Amygdala (tissue), 56 donors: ENCODE data around the gene DCLRE1C.
"Not testable (repeated sequence)": the region's sequence is repeated elsewhere in the genome, so short reads cannot be mapped to it uniquely, and the experiment has no call there.

Experiments used
- DNase-seq, 56 donors: peaks; one replicate each; lab custom pipeline; 2025; lab: John Stamatoyannopoulos, UW

DCLRE1C gene

DNA sequence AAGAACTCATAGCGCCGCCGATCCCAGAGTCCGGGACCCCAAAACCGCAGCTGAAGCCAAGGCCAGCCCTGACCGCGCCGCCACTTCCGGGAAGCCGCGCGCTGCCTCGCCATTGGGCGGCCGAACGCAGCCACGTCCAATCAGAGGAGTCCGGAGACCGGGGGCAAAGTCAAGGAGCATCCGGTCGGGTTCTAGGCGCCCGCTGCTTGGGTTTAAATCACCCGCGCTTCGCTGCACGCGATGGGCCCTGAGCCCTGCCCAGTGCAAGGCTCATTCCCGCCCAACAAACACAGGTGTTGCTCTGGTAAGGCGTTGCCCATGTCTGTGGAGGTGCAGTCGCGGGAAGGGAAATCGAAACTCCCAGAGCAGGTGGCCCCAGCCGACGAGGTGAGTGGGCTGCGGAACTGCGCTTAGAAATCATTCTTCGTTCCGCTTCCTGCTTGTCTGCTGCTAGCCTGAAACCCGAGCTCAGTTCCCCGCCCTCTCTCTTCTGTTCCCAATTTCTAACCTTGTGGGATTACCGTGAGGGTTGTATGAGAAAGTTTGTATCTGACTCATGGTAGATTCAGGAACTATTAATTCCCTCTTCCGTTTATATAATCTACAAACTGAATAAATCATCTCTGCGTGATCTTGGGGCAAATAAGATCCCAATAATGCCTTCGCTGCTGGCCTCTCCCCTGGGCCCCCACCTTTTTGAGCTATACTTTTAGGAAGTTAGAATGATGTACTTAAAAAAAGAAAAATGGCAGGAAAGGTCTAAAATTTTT, at the start of gene DCLRE1C:
Gene DCLRE1C (minus strand): TSS at position 96 of the 770 bp plus-strand sequence. CDS start 86 bp downstream, at position 10.
- DNase-seq = peak; percentile 24 to 92 (median 82)

- no peak for DNase-seq
Observed at GRCh38 chr10:14995964-14996565, 42.2 kb upstream of the DCLRE1C start.

GRCh38 chr10:14993500-14994455, 39.9 kb upstream of the DCLRE1C start:
- DNase-seq = not testable (repeated sequence)

DNA sequence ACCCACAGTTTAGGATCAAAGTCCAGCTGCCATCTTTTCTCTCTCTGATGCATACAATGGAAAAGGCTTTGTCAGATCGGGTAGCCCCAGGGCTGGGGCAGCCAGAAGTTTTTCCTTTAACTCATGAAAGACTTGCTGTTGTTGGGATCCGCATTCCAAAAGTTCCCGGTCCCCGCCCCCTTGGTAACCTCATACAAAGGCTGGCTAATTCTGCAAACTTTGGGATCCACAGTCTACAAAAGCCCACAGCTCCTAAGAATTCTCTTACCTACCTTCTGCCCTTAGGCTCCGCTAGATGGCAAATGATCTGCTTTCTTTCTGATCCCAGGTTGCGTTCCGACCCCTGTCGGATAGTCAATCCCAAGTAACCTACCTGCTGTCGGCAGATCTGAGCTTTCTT, 38.4 kb upstream of the DCLRE1C start:
- not testable (repeated sequence) for DNase-seq

GRCh38 chr10:14991035-14991749, 37.3 kb upstream of the DCLRE1C start:
- not testable (repeated sequence) for DNase-seq

DNA sequence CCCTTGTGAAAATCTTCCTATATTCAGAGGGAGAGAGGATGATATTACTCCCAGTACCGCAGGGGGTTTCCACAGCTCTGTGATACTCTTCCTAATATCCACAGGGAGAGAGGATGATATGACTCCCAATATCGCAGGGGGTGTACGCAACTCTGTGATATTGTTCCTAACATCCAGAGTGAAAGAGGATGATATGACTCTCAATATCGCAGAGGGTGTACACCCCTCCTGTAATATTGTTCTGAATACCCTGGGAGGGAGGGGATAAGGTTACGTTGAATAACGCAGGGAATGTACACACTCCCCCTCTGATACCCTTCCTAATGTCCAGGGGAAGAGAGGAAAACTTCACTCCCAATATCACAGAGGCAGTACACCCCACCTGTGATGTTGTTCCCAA, 35.7 kb upstream of the DCLRE1C start:
- DNase-seq = not testable (repeated sequence)

DNA sequence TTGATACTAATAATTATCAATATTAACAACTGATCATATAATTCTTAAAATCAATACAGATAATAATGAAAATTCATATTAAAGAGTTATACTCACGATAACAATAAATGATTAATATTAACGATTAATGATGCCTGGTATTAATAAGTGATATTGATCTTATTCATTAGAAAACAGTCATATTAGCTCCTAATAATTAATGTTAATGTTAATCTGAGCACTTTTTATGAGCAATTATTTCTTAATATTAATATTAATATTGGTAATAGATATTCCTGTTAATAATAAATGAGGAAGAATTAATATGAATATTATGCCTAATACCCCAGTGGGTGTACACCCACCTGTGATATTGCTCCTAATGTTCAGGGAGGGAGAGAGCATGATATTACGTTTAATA, 28.8 kb upstream of the DCLRE1C start:
- no peak for DNase-seq

- DNase-seq = no peak
Observed at GRCh38 chr10:14975672-14976273, 21.9 kb upstream of the DCLRE1C start.

DNA sequence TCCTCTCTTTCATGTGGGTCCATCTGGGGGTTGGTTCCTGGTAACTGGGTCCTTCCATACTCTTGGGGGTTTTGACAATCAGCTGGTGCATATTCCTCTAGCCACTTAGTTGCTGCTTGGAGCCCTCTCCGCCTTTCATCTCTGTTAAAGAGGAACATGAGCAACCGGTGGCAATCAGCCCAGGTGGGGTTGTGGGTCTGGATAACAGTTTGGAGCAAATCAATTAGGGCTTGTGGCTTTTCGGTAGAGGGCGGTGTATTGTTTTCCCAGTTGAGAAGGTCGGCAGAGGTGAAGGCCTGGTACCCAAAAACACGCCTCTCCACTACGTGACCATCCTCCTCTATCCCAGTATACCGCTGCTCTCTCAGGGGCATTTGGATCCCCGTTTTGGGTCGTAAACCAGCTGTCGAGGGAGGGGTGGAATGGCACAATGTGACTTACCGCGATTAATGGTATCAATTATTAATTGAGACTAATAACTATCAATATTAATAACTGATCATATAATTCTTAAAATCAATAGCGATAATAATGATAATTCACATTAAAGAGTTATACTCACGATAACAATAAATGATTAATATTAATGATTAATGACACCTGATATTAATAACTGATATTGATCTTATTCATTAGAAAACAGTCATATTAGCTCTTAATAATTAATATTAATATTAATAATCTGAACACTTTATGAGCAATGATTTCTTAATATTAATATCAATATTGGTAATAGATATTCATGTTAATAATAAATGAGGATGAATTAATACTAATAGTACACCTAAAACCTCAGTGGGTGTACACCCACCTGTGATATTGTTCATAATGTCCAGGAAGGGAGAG, 20.5 kb upstream of the DCLRE1C start:
- DNase-seq = not testable (repeated sequence)

DNA sequence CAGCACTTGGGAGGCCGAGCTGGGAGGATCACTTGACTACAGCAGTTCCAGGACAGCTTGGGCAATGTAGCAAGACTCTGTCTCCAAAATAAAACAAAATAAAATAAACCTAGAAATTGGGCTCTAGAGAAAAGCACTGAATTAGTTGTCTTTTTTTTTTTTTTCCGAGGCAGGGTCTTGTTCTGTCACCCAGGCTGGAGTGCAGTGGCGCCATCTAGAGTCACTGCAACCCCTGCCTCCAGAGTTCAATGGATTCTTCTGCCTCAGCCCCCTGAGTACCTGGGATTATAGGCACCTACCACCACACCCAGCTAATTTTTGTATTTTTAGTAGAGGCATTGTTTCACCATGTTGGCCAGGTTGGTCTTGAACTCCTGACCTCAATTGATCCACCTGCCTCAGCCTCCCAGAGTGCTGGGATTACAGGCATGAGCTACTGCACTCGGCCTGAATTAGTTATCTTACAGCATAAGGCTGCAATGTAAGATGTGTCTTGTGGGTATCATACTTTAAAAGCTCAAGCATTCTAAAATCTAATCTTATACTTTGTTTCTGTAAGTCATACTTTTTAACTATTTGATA, 18.1 kb upstream of the DCLRE1C start:
- DNase-seq = peak in 3 of 56 donors; percentile 4 to 34 (median 15)

DNA sequence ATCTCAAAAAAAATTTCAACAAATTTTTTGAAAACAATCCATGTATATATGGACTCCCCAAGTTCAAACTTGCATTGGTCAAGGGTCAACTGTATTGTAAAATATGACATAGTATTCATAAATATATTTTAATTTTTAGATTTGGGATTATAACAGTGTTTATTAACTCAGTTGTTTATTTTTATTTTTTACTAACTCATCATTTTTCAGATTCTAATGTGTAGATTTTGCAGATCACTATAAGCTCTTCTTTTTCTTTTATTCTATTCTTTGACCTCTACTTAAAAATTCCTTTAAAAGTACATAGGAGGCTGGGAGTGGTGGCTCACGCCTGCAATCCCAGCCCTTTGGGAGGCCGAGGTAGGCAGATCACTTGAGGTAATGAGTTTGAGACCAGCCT, 14.0 kb upstream of the DCLRE1C start:
- DNase-seq = no peak

DNA sequence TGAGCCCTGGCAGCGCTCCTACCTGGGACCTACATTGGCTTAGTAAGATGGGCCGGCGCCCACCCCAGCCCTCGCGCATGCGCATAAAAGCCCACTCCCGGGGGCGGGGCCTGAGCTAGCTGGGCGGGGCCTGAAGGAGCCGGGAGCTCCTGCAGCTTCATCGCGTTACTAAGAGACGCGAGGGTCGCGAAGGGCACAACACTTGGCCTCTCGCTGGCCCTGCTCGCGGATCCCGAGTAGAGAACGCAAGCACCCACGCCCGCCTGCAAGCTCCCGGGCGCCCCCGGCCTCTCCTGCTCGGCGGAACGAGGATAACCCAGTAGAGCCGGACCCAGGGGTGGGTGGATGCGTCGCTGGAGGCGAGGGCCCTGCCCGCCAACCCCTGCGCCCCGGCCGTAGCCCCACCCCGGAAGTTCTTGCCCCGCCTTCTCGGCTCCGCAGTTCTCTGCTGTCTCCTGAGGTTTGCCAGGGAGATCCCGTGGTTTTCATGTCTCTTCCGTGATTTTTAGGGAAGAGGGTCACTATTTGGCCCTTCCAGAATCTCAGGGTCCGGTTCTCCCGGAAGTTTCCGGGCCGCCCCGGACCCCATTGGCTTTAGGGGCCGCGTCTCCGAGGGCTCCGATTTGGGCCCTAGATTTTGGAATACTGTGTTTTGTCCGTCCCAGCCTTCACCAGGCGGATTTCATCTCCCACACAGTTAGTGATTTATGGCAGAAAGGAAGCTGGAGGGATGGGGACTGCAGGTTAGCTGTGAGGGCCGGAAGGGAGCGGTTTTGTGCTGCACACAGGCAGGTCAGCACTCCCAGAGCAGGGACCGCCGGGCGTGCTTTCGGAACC, 5.5 kb upstream of the DCLRE1C start, which contains the start of gene MEIG1:
Gene MEIG1 (plus strand): TSS at position 168 of the 837 bp plus-strand sequence. CDS start 7,081 bp downstream, outside the sequence.
- peak; percentile 81 to 100 (median 95) for DNase-seq

DNA sequence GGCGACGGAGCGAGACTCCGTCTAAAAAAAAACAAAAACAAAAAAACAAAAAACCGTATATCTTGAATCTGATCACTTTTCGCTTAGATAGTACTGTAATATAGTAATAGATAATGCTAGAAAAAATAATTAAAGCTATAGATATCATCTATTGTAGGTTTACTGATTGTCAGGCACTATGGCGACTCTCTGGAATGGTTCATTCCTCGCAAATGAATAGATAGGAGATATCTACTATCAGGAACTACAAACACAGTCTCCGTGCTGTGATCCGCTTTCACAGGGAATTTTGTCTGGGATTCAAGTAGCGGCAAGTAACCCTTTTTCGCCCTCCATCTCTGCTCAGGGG, 5.0 kb upstream of the DCLRE1C start:
- no peak for DNase-seq

- no peak for DNase-seq
Observed at GRCh38 chr10:14954934-14955333, 1.0 kb upstream of the DCLRE1C start.

DNA sequence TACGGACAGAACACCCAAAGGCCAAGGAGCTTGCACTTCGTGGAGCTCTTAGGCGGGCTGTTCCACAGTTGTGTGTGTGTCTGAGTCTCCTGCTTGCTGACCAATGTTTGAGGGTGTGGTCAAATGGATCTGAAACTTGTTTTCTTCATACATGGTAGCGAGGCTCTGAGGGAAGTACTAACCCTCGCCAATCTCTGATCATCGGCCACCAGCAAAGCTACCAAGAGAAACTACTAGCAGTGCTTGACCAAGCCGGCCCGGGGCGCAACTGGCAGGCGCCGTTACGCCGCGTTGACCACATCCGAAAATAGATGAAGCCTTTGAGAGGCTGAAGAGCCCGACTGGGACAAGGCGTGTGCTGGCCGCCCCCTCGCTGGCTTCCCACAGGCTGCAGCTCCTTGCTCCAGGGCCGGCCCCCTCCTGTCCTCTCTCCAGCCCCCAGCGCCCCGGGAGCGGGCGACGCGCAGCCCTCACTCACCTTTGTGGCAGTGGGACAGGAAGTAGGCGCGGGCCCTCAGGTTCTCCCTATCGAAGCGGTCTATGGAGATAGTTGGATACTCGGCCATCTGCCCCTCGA, 384 bp downstream of the DCLRE1C start:
- DNase-seq = peak in 13 of 56 donors; percentile 32 to 68 (median 43)

DNA sequence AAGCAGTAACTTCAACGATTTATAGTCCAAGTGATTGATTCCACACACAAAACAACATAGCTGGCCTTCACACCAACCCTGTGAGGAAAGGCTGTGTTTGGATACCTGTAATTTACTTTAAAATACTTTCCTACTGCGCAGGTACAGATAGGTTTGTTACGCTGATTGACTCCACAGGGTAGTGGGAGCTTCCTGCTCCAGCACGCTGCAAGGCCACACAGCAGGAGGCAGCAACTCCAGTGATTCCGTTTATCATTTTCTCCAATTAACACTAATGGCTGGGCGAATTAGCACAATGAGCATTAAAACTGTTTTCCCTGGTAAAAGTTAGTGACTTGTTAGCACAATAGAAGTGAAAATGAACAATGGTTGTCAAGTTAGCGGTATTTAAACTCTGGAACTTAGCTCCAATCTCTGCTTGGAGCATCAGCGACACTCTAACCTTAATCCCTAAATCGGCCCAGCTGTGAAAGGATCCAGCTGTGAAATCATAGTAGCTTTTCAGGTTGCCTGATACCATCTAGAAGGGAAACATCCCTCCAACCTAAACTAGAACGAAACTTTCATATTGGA, 959 bp downstream of the DCLRE1C start:
- DNase-seq = no peak

- no peak for DNase-seq
Observed at GRCh38 chr10:14949291-14949690, 4.6 kb downstream of the DCLRE1C start.
